SHP77 treated with DMSO at 0.1 percent for 48 hours (cell line): Measurements from ENCODE around the gene ARHGDIA.

Experiments
- DNase-seq: peaks from one replicate; lab custom pipeline; 2025; lab: John Stamatoyannopoulos, UW

The ARHGDIA gene

DNA sequence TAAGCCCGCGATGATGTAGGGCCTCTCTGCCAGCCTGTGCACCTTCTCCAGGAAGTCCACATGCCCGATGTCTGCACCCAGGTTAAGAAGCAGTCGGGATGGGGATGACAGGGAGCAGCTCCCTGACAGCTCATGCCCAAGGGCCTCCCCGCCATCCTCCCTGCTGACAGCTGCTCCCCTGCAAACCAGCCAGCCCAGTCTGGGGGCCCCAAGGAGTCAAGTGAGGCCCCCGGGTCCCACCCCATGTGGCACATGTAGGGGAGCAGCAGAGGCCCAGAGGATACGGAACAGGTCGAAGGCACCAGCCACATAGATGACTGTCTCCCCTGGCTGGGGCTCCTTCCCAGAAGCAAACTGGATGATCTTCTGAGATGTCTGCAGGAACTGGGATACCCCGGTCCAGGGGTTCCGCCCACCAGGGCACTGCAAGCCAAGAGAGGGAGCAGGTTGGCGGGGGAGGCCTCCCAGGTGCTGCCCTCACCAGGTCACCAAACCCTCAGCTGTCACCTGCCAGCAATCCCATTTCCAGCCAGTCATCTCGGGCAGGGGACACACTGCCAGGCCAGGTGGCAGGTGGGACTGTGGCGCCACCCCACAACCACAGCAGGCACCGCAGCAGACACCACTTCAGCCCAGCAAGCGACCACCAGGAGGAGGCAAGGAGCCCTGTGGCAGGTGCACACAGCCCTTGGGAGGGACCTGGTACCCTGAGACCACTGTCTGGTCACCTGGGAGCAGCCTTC, 35.5 kb upstream of the ARHGDIA start:
- no peak for DNase-seq

DNA sequence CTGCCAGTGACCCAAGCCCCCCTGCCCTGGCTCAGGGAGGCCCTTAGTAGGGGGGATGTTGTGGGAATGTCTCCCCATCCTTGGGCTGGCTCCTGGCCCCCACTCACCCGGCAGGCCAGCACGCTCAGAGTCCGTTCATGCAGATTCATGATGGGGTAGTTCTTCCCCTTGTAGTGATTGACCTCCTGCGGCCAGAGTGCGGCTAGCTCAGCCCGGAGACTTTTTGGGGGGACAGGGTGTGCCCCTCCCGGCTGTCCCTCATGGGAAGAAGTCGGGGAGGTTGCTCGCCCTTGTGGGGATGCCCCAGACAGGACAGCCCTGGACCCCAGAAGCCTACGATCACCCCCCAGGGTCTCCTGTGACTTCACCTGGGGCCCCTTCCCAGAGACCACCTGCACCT, 34.9 kb upstream of the ARHGDIA start:
- no peak for DNase-seq

DNA sequence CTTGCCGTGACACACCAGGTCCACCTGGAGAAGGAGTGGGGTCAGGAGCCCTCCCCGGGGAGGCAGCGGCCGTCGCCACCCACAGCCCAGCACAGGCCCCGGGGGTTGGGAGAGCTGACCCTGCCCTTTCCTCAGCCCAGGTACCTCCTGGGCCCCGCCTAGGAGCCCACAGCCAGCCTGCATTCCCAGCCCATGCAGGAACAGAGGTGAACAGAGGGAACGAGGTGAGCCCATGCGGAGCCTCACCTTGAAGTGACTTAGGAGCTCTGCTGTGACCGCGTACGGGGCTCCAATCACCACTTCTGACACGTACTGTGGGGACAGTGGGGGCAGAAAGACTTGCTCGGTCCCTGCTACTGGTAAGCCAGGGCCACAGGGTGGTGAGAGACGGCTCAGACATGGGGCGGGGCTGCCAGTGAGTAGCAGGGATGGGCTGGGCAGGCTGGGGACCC, 34.3 kb upstream of the ARHGDIA start:
- no peak for DNase-seq

DNA sequence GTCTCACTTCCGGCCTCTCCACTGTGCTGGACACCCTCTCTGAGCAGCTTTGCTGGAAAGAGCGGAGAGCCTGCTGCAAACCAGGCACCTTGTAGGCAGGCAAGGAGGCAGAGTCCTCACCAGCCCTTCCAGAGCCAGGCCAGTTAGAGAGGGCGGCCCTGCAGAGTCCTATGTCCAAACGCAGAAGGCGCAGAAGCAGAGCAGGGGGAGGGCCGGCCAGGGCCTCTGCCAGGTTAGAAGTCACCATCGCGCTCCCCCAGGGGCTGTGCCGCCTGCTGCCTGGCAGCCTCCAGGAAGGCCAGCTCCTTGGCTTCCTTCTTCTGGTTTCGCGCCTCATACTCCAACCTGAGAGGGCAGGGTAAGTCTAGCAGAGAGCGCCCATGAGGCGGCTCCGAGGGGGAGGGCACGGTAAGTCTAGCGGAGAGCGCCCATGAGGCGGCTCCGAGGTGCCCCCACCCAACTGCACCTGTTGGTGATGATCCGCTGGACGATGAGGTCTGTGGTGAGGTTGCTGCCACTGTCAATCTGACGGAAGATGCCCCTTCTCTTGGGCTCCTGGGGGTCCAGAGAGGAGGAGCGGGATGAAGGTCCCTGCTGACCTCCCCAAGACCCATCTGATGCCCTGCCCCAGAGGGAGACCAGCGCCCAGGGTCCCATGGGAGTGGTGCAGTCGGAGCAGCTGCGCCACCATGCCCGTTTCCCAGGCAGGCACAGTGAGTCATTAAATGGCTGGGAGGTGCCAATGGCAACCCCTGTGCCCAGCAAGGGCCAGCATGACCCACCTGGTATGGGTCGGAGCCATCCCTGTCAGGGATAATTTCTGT, 33.7 kb upstream of the ARHGDIA start:
- DNase-seq: no peak

GRCh38 chr17:81903896-81904599, 32.9 kb upstream of the ARHGDIA start:
- DNase-seq: no peak

DNA sequence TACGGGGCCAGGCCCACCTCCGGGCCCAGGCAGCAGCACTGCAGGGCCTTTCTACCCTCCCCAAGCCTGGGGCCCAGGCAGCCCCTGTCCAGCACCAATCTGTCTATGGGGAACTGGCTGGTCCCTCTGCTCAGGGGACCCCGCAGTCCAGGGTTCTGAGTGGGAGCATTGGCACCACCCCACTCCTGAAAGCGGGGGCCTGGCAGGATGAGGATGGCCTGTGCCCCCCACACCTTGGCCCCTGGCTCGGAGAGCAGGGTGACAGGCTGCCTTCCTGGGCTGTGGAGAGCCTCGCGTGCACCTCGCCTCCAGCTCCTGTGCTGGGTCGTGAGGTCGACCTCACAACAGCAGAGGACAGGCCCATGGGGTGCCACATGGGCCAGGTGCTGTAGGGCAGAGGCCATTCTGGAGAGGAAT, 32.3 kb upstream of the ARHGDIA start:
- DNase-seq: no peak

GRCh38 chr17:81902653-81903414, 31.7 kb upstream of the ARHGDIA start:
- no peak for DNase-seq

GRCh38 chr17:81902023-81902652, 31.0 kb upstream of the ARHGDIA start, which contains the start of gene NPB:
Gene NPB, plus strand, starts transcription at chr17:81902238. Its CDS starts 40 bp downstream, at chr17:81902278.
- no peak for DNase-seq

- DNase-seq: no peak
Observed at GRCh38 chr17:81901167-81902022, 30.3 kb upstream of the ARHGDIA start.

DNA sequence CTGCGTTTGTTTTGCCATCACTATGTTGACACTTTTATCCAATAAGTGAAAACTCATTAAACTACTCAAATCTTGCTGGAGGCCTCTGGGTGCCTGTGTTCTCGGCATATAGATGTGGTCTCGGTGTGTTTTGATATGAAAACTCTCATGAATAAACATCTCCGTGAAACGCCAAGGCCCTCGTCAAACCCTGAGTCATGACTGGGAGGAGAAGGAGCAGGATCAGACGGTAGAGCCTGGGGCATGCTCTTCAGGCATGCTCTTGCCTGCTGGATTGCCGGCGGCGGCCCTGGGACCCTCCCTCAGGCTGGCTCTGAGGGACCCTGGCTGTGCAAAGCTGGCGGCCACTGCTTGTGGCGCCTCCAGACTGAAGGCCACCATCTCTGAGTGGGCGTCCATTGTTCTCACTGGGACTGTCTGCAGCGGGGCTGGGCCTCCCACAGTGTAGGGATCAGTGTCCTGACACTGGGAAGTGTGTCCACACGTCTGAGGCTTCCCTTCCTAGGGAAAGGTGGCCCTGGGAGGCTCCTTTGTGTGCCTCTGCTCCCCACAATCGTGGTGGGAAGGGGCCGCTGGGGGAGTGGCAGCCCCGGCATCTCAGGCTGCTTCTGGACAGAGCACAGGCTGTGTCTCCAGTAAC, 29.2 kb upstream of the ARHGDIA start:
- DNase-seq: no peak

- DNase-seq: no peak
Observed at GRCh38 chr17:81899514-81900166, 28.5 kb upstream of the ARHGDIA start.

DNA sequence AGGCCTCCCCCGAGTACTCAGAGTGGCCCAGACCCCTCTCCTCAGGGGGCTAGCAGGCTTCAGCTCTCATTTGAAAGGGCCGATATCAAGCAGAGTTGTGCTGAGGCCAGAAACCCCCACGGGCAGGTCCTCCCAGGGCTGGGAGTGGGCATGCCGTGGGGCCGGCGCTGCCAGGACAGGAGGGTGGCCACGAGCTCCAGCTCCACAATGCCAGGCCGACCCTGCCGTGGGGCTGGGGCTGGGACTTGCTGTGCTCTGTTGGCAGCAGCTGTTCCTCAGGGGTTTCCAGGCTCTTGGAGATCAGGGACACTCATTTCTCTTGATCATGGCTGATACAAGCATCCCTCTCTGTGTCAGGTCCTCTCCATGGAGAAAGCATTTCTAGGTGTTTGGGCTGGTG, 27.7 kb upstream of the ARHGDIA start:
- no peak for DNase-seq

- no peak for DNase-seq
Observed at GRCh38 chr17:81898029-81898866, 27.1 kb upstream of the ARHGDIA start.

- DNase-seq: no peak
Observed at GRCh38 chr17:81895400-81895799, 24.3 kb upstream of the ARHGDIA start.

DNA sequence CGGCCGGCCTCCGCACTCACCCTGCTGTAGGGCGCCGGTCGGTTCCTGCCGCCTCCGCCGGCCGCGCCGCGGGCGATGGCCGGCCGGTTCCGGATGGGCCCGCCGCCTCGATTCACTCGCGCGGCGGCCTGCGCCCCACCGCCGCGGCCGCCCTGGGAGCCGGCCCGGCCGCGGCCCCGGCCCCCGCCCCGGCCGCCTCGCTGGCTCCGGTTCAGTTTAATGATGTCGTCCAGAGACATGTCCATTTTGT, 20.1 kb upstream of the ARHGDIA start:
- DNase-seq: no peak

GRCh38 chr17:81890447-81891302, 19.5 kb upstream of the ARHGDIA start:
- DNase-seq: no peak

DNA sequence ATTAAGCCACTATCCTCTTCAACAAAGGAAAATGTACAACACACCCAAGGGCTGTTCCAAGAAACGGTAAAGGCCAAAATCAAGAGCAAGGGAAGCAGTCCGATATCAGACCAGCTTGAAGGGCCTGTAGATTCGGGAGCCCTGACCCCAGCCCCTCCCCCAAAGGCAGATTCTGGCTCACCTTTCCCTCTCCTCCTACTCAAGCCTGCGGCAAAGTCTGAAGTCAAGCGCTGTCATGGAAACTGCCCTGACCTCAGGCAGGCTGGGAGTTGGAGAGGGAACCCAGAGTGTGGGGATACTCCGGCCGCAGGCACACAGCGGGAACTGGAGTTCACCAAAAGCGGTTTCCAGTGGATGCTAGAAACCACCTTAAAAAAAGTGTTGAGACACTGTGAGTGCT, 18.5 kb upstream of the ARHGDIA start:
- no peak for DNase-seq
